ENCODE results near the gene ADAM10. TPM values are rescaled to one million over a fixed set of nuclear protein-coding genes. Genes with fewer than 3 reads are reported as not detected.

The ADAM10 gene
- total RNA-seq, 6 donors from 2014 or later = 64.5 to 139 (median 93.5) TPM

GRCh38 chr15:58702233-58702632 is 47.3 kb downstream of the ADAM10 start:
- no peak for ATAC-seq (ENCODE audit: low FRiP score in 2 of 2)
- Histone ChIP-seq H3K9me3 (peaks cover 0 to 11% (median 0%) of the 10 kb centered on the region in 4 donors), H3K36me3 (peaks cover 0 to 6% (median 0%) of the 10 kb centered on the region in 4 donors), H3K4me1 (no peaks in the 10 kb centered on the region), H3K27me3 (no peaks in the 10 kb centered on the region), H3K4me3 (no peak overlapping the region), H3K27ac (no peak overlapping the region)
- no peak for DNase-seq
- TF ChIP-seq EP300 (IDR thresholded peaks at IDR 0.05) (no peak), POLR2AphosphoS5 (IDR thresholded peaks at IDR 0.05) (no peak), CTCF (IDR thresholded peaks at IDR 0.05) (no peak), POLR2A (IDR thresholded peaks at IDR 0.05) (no peak)
- 93 to 100% methylated on average over 2 of the region's 2 CpGs for WGBS, 2 donors

GRCh38 chr15:58701376-58701775 is 48.1 kb downstream of the ADAM10 start:
- TF ChIP-seq EP300 (IDR thresholded peaks at IDR 0.05) (no peak), POLR2AphosphoS5 (IDR thresholded peaks at IDR 0.05) (no peak), POLR2A (IDR thresholded peaks at IDR 0.05) (no peak), CTCF (IDR thresholded peaks at IDR 0.05) (no peak)
- no peak overlapping the region for H3K4me3 ChIP-seq
- 71 to 76% methylated on average over 4 of the region's 4 CpGs for WGBS, 2 donors
- H3K27me3 ChIP-seq = no peaks in the 10 kb centered on the region
- DNase-seq (no peak), ATAC-seq (ENCODE audit: low FRiP score in 2 of 2) (no peak)
- no peaks in the 10 kb centered on the region for H3K4me1 ChIP-seq
- peaks cover 0 to 6% (median 0%) of the 10 kb centered on the region in 4 donors for H3K36me3 ChIP-seq
- no peak overlapping the region for H3K27ac ChIP-seq
- peaks cover 0 to 11% (median 0%) of the 10 kb centered on the region in 4 donors for H3K9me3 ChIP-seq

GRCh38 chr15:58699769-58700168 is 49.7 kb downstream of the ADAM10 start:
- Histone ChIP-seq H3K27ac (no peak overlapping the region), H3K4me3 (no peak overlapping the region), H3K4me1 (peaks cover 0 to 8% (median 3%) of the 10 kb centered on the region in 4 donors), H3K9me3 (peaks cover 0 to 11% (median 0%) of the 10 kb centered on the region in 4 donors), H3K27me3 (no peaks in the 10 kb centered on the region), H3K36me3 (peaks cover 0 to 6% (median 0%) of the 10 kb centered on the region in 4 donors)
- DNase-seq = no peak
- TF ChIP-seq CTCF (IDR thresholded peaks at IDR 0.05) (no peak), POLR2AphosphoS5 (IDR thresholded peaks at IDR 0.05) (no peak), EP300 (IDR thresholded peaks at IDR 0.05) (no peak), POLR2A (IDR thresholded peaks at IDR 0.05) (no peak)
- WGBS, 2 donors = 95 to 98% methylated on average over 2 of the region's 2 CpGs
- ATAC-seq (ENCODE audit: low FRiP score in 2 of 2) = no peak

- H3K36me3 ChIP-seq = peaks cover 0 to 6% (median 0%) of the 10 kb centered on the region in 4 donors
- peaks cover 0 to 11% (median 0%) of the 10 kb centered on the region in 4 donors for H3K9me3 ChIP-seq
- no peaks in the 10 kb centered on the region for H3K27me3 ChIP-seq
- H3K4me1 ChIP-seq = peaks cover 0 to 14% (median 7%) of the 10 kb centered on the region in 4 donors
- no peak for DNase-seq
- 84 to 87% methylated on average over 2 of the region's 2 CpGs for WGBS, 2 donors
- H3K4me3 ChIP-seq = no peak overlapping the region
- no peak for ATAC-seq (ENCODE audit: low FRiP score in 2 of 2)
- TF ChIP-seq EP300 (IDR thresholded peaks at IDR 0.05) (no peak), POLR2A (IDR thresholded peaks at IDR 0.05) (no peak), CTCF (IDR thresholded peaks at IDR 0.05) (no peak), POLR2AphosphoS5 (IDR thresholded peaks at IDR 0.05) (no peak)
- no peak overlapping the region for H3K27ac ChIP-seq
Observed at GRCh38 chr15:58698887-58699641, 50.4 kb downstream of the ADAM10 start.
